ENCODE measurements around the gene ATP8B4. TPM values are rescaled to one million over a fixed set of nuclear protein-coding genes. Genes with fewer than 3 reads are reported as not detected.
A peak's percentile ranks its signal among the peaks of the same experiment; 100 is the strongest.

The ATP8B4 gene
- total and polyA plus RNA-seq, 4 donors = 3.6 to 37.1 (median 6.3) TPM

DNA sequence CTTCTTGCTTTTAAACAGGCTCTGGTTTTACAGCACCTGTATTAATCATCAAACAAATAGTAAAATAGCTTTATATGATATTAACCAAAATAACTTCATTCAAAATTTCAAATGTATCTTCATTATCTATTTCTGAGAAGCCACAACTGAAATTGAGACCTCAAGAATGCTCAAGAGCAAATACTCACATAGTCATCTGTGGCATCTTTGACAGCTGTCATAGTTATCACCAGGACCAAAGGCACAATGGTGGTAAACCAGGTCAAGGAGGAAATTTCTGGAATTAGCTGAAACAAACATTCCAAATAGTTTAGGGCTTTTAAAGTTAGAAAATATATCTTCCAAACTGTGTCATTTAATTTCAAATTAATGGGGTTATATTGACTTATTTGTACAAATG, 74.6 kb downstream of the ATP8B4 start:
- Histone ChIP-seq H3K4me3 (ENCODE audit: low read depth, low read length) (no peak overlapping the region), H3K9me3 (ENCODE audit: control insufficient read depth, insufficient read depth, low read length) (peaks cover 2% of the 10 kb centered on the region), H3K27me3 (ENCODE audit: control insufficient read depth, insufficient read depth, low read length) (no peaks in the 10 kb centered on the region), H3K27ac (ENCODE audit: low read depth, low read length) (no peak overlapping the region), H3K4me1 (ENCODE audit: control insufficient read depth, insufficient read depth, low read length) (no peaks in the 10 kb centered on the region), H3K36me3 (ENCODE audit: control insufficient read depth, insufficient read depth, low read length) (no peaks in the 10 kb centered on the region)
- DNase-seq (ENCODE audit: low read depth in 4 of 6, low spot score in 6 of 6) = no peak

DNA sequence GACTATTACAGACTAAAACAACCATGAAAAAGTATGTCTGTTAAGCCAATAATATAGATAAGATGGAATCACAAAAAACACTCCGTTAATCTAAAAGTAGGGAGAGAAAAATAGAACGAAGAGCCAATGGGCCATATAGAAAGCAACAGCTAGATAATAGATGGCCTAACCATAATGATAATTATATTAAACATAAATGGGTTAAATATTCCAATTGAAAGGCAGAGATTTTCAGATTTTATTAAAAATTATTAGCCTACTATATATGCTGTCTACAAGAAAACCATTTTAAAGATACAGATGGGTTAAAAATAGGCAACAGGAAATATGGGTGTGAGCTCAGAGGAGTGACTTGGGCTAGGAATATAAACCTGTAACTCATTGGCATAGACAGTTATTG, 76.3 kb downstream of the ATP8B4 start:
- no peak overlapping the region for H3K27ac ChIP-seq (ENCODE audit: low read depth, low read length)
- H3K9me3 ChIP-seq (ENCODE audit: control insufficient read depth, insufficient read depth, low read length) = peaks cover 2% of the 10 kb centered on the region
- H3K36me3 ChIP-seq (ENCODE audit: control insufficient read depth, insufficient read depth, low read length) = no peaks in the 10 kb centered on the region
- no peak for DNase-seq (ENCODE audit: low read depth in 4 of 6, low spot score in 6 of 6)
- H3K4me1 ChIP-seq (ENCODE audit: control insufficient read depth, insufficient read depth, low read length) = no peaks in the 10 kb centered on the region
- no peak overlapping the region for H3K4me3 ChIP-seq (ENCODE audit: low read depth, low read length)
- no peaks in the 10 kb centered on the region for H3K27me3 ChIP-seq (ENCODE audit: control insufficient read depth, insufficient read depth, low read length)
- no CpG with 5 or more reads among the region's 2 CpGs for WGBS (ENCODE audit: insufficient coverage)

DNA sequence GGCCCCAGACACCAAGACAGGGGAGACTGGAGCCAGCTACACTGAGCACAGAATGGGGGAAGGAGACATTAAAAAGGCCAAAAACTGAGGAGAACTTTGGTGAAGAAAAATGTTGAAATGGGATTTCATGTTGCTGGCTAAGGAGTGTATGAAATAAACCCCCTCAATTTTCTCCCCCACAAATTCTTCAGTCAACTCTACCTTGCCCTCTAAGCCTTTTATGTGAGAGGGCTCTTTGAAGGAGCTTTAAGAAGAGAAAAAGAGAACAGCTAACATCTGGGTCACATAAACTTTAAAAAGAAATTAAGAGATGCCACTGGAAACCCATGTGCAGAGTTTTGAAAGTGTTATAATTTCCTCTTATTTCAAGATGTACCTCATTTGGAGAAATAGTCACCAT, 88.6 kb downstream of the ATP8B4 start:
- H3K27me3 ChIP-seq (ENCODE audit: control insufficient read depth, insufficient read depth, low read length) = no peaks in the 10 kb centered on the region
- no peak overlapping the region for H3K4me3 ChIP-seq (ENCODE audit: low read depth, low read length)
- no peaks in the 10 kb centered on the region for H3K4me1 ChIP-seq (ENCODE audit: control insufficient read depth, insufficient read depth, low read length)
- no peak overlapping the region for H3K27ac ChIP-seq (ENCODE audit: low read depth, low read length)
- H3K9me3 ChIP-seq (ENCODE audit: control insufficient read depth, insufficient read depth, low read length) = no peaks in the 10 kb centered on the region
- no peaks in the 10 kb centered on the region for H3K36me3 ChIP-seq (ENCODE audit: control insufficient read depth, insufficient read depth, low read length)
- DNase-seq (ENCODE audit: low read depth in 4 of 6, low spot score in 6 of 6) = no peak

DNA sequence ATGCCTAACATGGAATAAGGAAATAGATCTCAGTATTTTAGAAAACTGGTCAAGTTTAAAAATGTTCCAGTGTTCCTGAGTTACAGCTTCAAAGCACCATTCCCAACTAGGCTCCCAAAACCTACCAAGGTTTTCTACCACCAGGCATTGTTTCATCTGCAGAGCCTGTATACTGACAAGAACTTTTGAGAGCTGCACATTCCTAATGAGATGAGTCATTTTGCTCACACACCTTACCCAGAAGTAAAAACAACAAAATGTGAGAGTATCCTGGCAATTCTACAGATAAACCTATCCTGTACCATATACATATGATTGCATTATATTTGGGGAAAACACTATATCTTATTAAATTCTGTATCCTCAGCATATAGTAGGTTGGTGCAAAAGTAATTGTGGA, 90.7 kb downstream of the ATP8B4 start:
- DNase-seq (ENCODE audit: low read depth in 4 of 6, low spot score in 6 of 6) = no peak
- H3K4me1 ChIP-seq (ENCODE audit: control insufficient read depth, insufficient read depth, low read length) = no peaks in the 10 kb centered on the region
- no peaks in the 10 kb centered on the region for H3K36me3 ChIP-seq (ENCODE audit: control insufficient read depth, insufficient read depth, low read length)

DNA sequence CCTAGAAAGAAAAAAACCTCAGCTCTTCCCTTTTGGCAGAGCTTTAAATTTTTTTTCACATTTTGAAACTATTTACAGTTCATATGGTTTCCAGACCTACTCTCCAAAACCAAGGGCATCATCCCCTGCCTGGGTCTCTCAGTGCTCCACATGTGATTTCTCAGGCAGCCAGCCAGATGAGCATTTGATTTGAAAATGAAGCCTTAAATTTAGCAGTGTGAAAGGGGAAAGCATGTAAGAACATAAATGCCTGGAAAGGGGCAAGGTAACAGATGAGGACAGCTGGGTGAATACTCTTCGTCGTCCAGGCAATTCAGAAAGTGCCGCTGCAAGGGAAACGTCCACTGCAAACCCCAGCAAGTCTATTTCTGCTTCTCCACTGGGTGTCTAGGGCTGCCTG, 94.8 kb downstream of the ATP8B4 start:
- 23% methylated on average over 4 of the region's 4 CpGs for WGBS (ENCODE audit: insufficient coverage)
- no peak overlapping the region for H3K27ac ChIP-seq (ENCODE audit: low read depth, low read length)
- H3K36me3 ChIP-seq (ENCODE audit: control insufficient read depth, insufficient read depth, low read length) = no peaks in the 10 kb centered on the region
- no peaks in the 10 kb centered on the region for H3K27me3 ChIP-seq (ENCODE audit: control insufficient read depth, insufficient read depth, low read length)
- H3K9me3 ChIP-seq (ENCODE audit: control insufficient read depth, insufficient read depth, low read length) = no peaks in the 10 kb centered on the region
- no peaks in the 10 kb centered on the region for H3K4me1 ChIP-seq (ENCODE audit: control insufficient read depth, insufficient read depth, low read length)
- DNase-seq (ENCODE audit: low read depth in 4 of 6, low spot score in 6 of 6) = peak in 2 of 6 donors; percentile 24 to 39
- H3K4me3 ChIP-seq (ENCODE audit: low read depth, low read length) = no peak overlapping the region

More for the DNA sequence above, 90.7 kb downstream of the ATP8B4 start:
- no peaks in the 10 kb centered on the region for H3K27me3 ChIP-seq (ENCODE audit: control insufficient read depth, insufficient read depth, low read length)
- no peak overlapping the region for H3K4me3 ChIP-seq (ENCODE audit: low read depth, low read length)
- no peak overlapping the region for H3K27ac ChIP-seq (ENCODE audit: low read depth, low read length)
- no peaks in the 10 kb centered on the region for H3K9me3 ChIP-seq (ENCODE audit: control insufficient read depth, insufficient read depth, low read length)

DNA sequence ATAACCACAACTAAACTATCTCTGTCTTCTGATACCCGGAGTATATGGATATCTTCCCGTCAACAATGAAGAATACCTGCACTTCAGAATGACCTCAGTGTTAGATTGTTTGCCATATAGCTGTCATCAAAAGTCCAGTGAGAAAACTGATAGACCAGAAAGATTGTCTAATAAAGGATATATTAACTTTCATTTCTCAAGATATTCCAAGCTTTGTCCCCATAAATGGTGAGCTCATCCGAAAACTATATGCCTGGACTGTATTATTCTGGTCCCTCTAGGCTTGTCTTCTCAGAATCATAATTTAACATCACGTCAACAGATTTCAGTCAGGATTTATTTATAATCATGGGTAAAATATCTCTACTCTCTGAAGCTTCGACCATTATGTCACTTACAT, 100.5 kb downstream of the ATP8B4 start:
- Histone ChIP-seq H3K4me1 (ENCODE audit: control insufficient read depth, insufficient read depth, low read length) (no peaks in the 10 kb centered on the region), H3K4me3 (ENCODE audit: low read depth, low read length) (no peak overlapping the region), H3K27ac (ENCODE audit: low read depth, low read length) (no peak overlapping the region), H3K9me3 (ENCODE audit: control insufficient read depth, insufficient read depth, low read length) (no peaks in the 10 kb centered on the region), H3K36me3 (ENCODE audit: control insufficient read depth, insufficient read depth, low read length) (no peaks in the 10 kb centered on the region), H3K27me3 (ENCODE audit: control insufficient read depth, insufficient read depth, low read length) (no peaks in the 10 kb centered on the region)
- no peak for DNase-seq (ENCODE audit: low read depth in 4 of 6, low spot score in 6 of 6)
- WGBS (ENCODE audit: insufficient coverage) = no CpG with 5 or more reads among the region's 5 CpGs

DNA sequence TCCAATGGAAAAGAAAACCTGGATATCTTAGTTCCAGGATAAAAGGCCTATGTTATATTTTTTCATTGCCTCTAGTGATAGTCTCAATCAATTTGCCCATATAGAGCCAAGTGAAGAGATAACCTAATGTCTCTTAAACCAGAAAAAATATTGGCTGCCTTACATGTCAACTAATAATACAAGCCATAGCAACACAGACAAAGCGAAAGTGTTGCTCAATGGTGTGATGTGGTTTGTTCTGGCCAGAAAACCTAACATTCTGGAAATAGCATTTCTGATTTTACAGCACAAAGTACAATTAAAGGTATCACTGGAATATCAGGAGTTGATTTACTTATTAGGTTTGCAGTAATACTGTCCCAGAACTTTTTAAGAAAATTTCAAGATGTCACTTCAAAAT, 101.5 kb downstream of the ATP8B4 start:
- H3K4me1 ChIP-seq (ENCODE audit: control insufficient read depth, insufficient read depth, low read length) = no peaks in the 10 kb centered on the region
- WGBS (ENCODE audit: insufficient coverage) = no CpG with 5 or more reads among the region's 1 CpG
- H3K9me3 ChIP-seq (ENCODE audit: control insufficient read depth, insufficient read depth, low read length) = no peaks in the 10 kb centered on the region
- H3K27me3 ChIP-seq (ENCODE audit: control insufficient read depth, insufficient read depth, low read length) = no peaks in the 10 kb centered on the region
- no peak overlapping the region for H3K4me3 ChIP-seq (ENCODE audit: low read depth, low read length)
- no peak overlapping the region for H3K27ac ChIP-seq (ENCODE audit: low read depth, low read length)
- DNase-seq (ENCODE audit: low read depth in 4 of 6, low spot score in 6 of 6) = no peak
- H3K36me3 ChIP-seq (ENCODE audit: control insufficient read depth, insufficient read depth, low read length) = no peaks in the 10 kb centered on the region

DNA sequence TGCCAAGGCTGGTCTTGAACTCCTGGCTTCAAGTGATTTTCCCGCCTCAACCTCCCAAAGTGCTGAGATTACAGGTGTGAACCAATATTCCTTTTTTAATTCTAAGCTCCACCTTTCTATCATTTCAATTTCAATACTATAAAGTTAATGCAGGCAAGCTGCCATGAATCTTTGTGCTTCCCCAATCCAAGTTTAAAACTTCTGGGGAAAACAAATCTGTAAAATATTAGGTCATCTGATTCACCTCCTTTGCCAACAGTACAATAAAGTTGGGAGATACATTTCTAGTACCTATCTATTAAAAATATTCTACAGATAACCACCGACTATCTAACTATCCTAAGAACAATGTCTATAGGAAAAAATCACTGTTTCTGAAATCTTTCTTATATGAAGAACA, 102.1 kb downstream of the ATP8B4 start:
- no peak for DNase-seq (ENCODE audit: low read depth in 4 of 6, low spot score in 6 of 6)
- Histone ChIP-seq H3K27ac (ENCODE audit: low read depth, low read length) (no peak overlapping the region), H3K27me3 (ENCODE audit: control insufficient read depth, insufficient read depth, low read length) (no peaks in the 10 kb centered on the region), H3K4me3 (ENCODE audit: low read depth, low read length) (no peak overlapping the region), H3K4me1 (ENCODE audit: control insufficient read depth, insufficient read depth, low read length) (no peaks in the 10 kb centered on the region), H3K9me3 (ENCODE audit: control insufficient read depth, insufficient read depth, low read length) (no peaks in the 10 kb centered on the region), H3K36me3 (ENCODE audit: control insufficient read depth, insufficient read depth, low read length) (no peaks in the 10 kb centered on the region)
- 100% methylated on average over 1 of the region's 2 CpGs for WGBS (ENCODE audit: insufficient coverage)

DNA sequence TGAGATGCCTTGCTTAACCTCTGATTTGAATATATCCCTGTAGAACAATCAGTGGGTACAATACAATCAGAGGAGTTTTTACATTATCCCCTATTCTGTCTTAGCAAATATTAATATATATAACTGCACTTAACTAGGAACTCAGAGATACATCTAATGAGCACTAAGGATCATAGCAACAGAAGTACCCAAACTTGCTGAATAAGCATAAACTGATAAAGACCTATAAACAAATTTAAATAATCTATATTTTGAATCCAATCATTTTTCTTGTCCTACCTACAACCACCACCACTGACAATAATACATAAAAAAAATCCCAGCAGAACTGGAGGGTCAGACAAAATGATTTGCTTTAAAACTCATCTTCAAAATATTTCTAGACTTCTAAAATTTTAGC, 106.2 kb downstream of the ATP8B4 start:
- Histone ChIP-seq H3K4me3 (ENCODE audit: low read depth, low read length) (no peak overlapping the region), H3K27me3 (ENCODE audit: control insufficient read depth, insufficient read depth, low read length) (no peaks in the 10 kb centered on the region), H3K36me3 (ENCODE audit: control insufficient read depth, insufficient read depth, low read length) (no peaks in the 10 kb centered on the region), H3K9me3 (ENCODE audit: control insufficient read depth, insufficient read depth, low read length) (no peaks in the 10 kb centered on the region), H3K4me1 (ENCODE audit: control insufficient read depth, insufficient read depth, low read length) (no peaks in the 10 kb centered on the region), H3K27ac (ENCODE audit: low read depth, low read length) (no peak overlapping the region)
- no peak for DNase-seq (ENCODE audit: low read depth in 4 of 6, low spot score in 6 of 6)

DNA sequence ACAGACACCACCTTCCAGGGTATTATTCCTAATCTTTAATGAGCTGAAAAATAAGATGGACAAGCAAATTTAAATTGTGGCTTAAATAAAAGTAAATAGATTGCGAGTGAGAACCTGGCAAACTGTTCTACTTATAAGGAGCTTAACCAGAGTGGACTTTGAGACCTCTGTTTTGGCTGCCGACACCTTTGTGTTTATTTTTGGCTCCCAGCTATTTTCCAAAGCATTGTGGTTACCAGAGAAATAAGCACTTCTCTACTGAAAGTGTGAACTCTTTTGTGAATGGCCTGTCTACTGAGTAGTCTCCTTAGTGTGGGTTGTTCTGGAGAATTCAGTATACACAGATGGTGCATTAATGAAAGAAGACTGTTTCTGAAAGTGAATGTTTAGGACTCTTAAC, 109.4 kb downstream of the ATP8B4 start:
- H3K9me3 ChIP-seq (ENCODE audit: control insufficient read depth, insufficient read depth, low read length) = no peaks in the 10 kb centered on the region
- DNase-seq (ENCODE audit: low read depth in 4 of 6, low spot score in 6 of 6) = peak in 1 of 6 donors; percentile 11
- 54% methylated on average over 2 of the region's 2 CpGs for WGBS (ENCODE audit: insufficient coverage)

More for the DNA sequence above, 109.4 kb downstream of the ATP8B4 start:
- H3K36me3 ChIP-seq (ENCODE audit: control insufficient read depth, insufficient read depth, low read length) = no peaks in the 10 kb centered on the region
- no peaks in the 10 kb centered on the region for H3K4me1 ChIP-seq (ENCODE audit: control insufficient read depth, insufficient read depth, low read length)
- no peak overlapping the region for H3K4me3 ChIP-seq (ENCODE audit: low read depth, low read length)
- H3K27ac ChIP-seq (ENCODE audit: low read depth, low read length) = no peak overlapping the region
- H3K27me3 ChIP-seq (ENCODE audit: control insufficient read depth, insufficient read depth, low read length) = no peaks in the 10 kb centered on the region

All from spinal cord (tissue), 10 donors.